HFFc6 (cell line): ENCODE measurements around the gene CDC42SE1. TPM values are rescaled to one million over a fixed set of nuclear protein-coding genes. Genes with fewer than 3 reads are reported as not detected.

Source experiments
- DNase-seq: peaks from one replicate; pipeline ENCODE4 v3.0.0-alpha.2; 2018
- H3K27ac Mint-ChIP-seq: 2 replicates; pipeline ENCODE4 v1.8.0; 2020; ENCODE audit warnings: mild to moderate bottlenecking, mixed read lengths
- H3K27me3 Mint-ChIP-seq: 2 replicates; pipeline ENCODE4 v1.8.0; 2021; ENCODE audit warnings: mild to moderate bottlenecking, moderate library complexity, mixed read lengths; ENCODE audit not compliant: insufficient read depth
- H3K36me3 Mint-ChIP-seq: 2 replicates; pipeline ENCODE4 v1.8.0; 2021; ENCODE audit warnings: low read depth, mixed read lengths
- H3K4me1 Mint-ChIP-seq: 2 replicates; pipeline ENCODE4 v1.8.0; 2020; ENCODE audit warnings: low read depth, mixed read lengths
- H3K4me3 Mint-ChIP-seq: 2 replicates; pipeline ENCODE4 v1.8.0; 2020; ENCODE audit warnings: mild to moderate bottlenecking, moderate library complexity, mixed read lengths
- H3K9me3 Mint-ChIP-seq: 2 replicates; pipeline ENCODE4 v1.8.0; 2020; ENCODE audit warnings: mild to moderate bottlenecking, mixed read lengths
- CTCF ChIP-seq: fragments of 200-600 bp; sonication (generic); IDR thresholded peaks from 2 replicates; pipeline ENCODE4 v1.5.0; 2021; ENCODE audit warnings: antibody characterized with exemption, mild to moderate bottlenecking
- total RNA-seq, 6 experiments: library from RNA; stranded (reverse); fragmentation: NEBNext Ultra II Directional; extraction: Animal tissue kit (Norgen Biotek cat#: 25700); gene quantifications; 2 replicates in 1 of 6; 3 replicates in 5 of 6; pipeline ENCODE4 v1.2.3, GENCODE V29; 2021

The CDC42SE1 gene
- total RNA-seq, 6 experiments from 2014 or later = 63.2 to 75.1 (median 68.3) TPM

GRCh38 chr1:151006327-151007052 is 52.9 kb downstream of the CDC42SE1 start, which contains the start of gene MINDY1:
Gene MINDY1 (minus strand): TSS chr1:151006902. CDS start chr1:151002617, 4,285 bp downstream.
- peaks cover 58% of the 10 kb centered on the region for H3K4me1 Mint-ChIP-seq
- H3K9me3 Mint-ChIP-seq = no peaks in the 10 kb centered on the region
- peaks cover 11% of the 10 kb centered on the region; the same call in 1 of the 2 replicates for H3K36me3 Mint-ChIP-seq
- TF ChIP-seq CTCF = peak; percentile 53
- peak; percentile 89 for DNase-seq
- peak within 1 kb of the TSS; percentile 99 for H3K27ac Mint-ChIP-seq
- peak within 1 kb of the TSS; percentile 97 for H3K4me3 Mint-ChIP-seq
- peaks cover 4% of the 10 kb centered on the region for H3K27me3 Mint-ChIP-seq

- Mint-ChIP-seq H3K36me3 (peaks cover 9% of the 10 kb centered on the region; the same call in 1 of the 2 replicates), H3K9me3 (no peaks in the 10 kb centered on the region), H3K27me3 (peaks cover 4% of the 10 kb centered on the region), H3K4me3 (peak overlapping the region; percentile 97), H3K4me1 (peaks cover 52% of the 10 kb centered on the region), H3K27ac (peak overlapping the region; percentile 99)
- DNase-seq = no peak
- TF ChIP-seq CTCF = no peak
These were observed 53.6 kb downstream of the CDC42SE1 start for GRCh38 chr1:151005729-151006319.

GRCh38 chr1:151003180-151003579 is 56.2 kb downstream of the CDC42SE1 start:
- peaks cover 13% of the 10 kb centered on the region; the same call in 1 of the 2 replicates for H3K36me3 Mint-ChIP-seq
- peaks cover 62% of the 10 kb centered on the region for H3K4me1 Mint-ChIP-seq

GRCh38 chr1:151002611-151003010 is 56.8 kb downstream of the CDC42SE1 start:
- no peak for TF ChIP-seq CTCF
- Mint-ChIP-seq H3K27me3 (peaks cover 4% of the 10 kb centered on the region), H3K27ac (peak overlapping the region; percentile 54; the same call in 1 of the 2 replicates), H3K9me3 (no peaks in the 10 kb centered on the region), H3K36me3 (peaks cover 13% of the 10 kb centered on the region; the same call in 1 of the 2 replicates), H3K4me1 (peaks cover 56% of the 10 kb centered on the region), H3K4me3 (no peak overlapping the region)
- no peak for DNase-seq

More at GRCh38 chr1:151003180-151003579, 56.2 kb downstream of the CDC42SE1 start:
- no peaks in the 10 kb centered on the region for H3K9me3 Mint-ChIP-seq
- no peak for TF ChIP-seq CTCF
- no peak for DNase-seq
- H3K27me3 Mint-ChIP-seq = peaks cover 4% of the 10 kb centered on the region
- no peak overlapping the region for H3K4me3 Mint-ChIP-seq
- H3K27ac Mint-ChIP-seq = no peak overlapping the region; the same call in 1 of the 2 replicates

- DNase-seq = no peak
- TF ChIP-seq CTCF = no peak
- no peak overlapping the region for H3K4me3 Mint-ChIP-seq
These were observed 57.4 kb downstream of the CDC42SE1 start for GRCh38 chr1:151002051-151002450.

More at GRCh38 chr1:151002051-151002450, 57.4 kb downstream of the CDC42SE1 start:
- H3K36me3 Mint-ChIP-seq = peaks cover 13% of the 10 kb centered on the region; the same call in 1 of the 2 replicates
- peaks cover 4% of the 10 kb centered on the region for H3K27me3 Mint-ChIP-seq
- no peaks in the 10 kb centered on the region for H3K9me3 Mint-ChIP-seq
- peaks cover 50% of the 10 kb centered on the region for H3K4me1 Mint-ChIP-seq
- no peak overlapping the region for H3K27ac Mint-ChIP-seq
